Esophagus squamous epithelium (tissue), 4 donors: ENCODE data around the gene FGD1.

Experiments
- CTCF ChIP-seq, 6 experiments: fragments of 450-650 bp in 4 of 6; fragments of 200-600 bp in 2 of 6; sonication (generic) in 2 of 6; IDR thresholded peaks; one replicate each; pipeline ENCODE4 v1.5.1; 2016 to 2019; ENCODE audit warnings: antibody characterized with exemption in 6 of 6, mild to moderate bottlenecking in 4 of 6, moderate library complexity in 4 of 6
- POLR2A ChIP-seq, 4 donors: fragments of 450-650 bp; IDR thresholded peaks; one replicate each; pipeline ENCODE4 v1.6.1; 2017; ENCODE audit warnings: antibody characterized with exemption in 4 of 4, mild to moderate bottlenecking in 4 of 4, moderate library complexity in 3 of 4

- TF ChIP-seq CTCF (IDR thresholded peaks at IDR 0.05) (no peak), POLR2A (IDR thresholded peaks at IDR 0.05) (no peak)
These were observed 1.7 kb downstream of the FGD1 start for GRCh38 chrX:54494166-54494988.
